H1 (cell line): Measurements from ENCODE around the gene KRT78. TPM values are rescaled to one million over a fixed set of nuclear protein-coding genes. Genes with fewer than 3 reads are reported as not detected.

Experiments used
- CTCF ChIA-PET: fragments of 300-600 bp; sonication (Branson Sonifier 250); formaldehyde crosslinking; loops from one replicate; lab custom pipeline; 2021; ENCODE audit not compliant: partially characterized antibody; lab: Charles Lee
- POLR2A ChIA-PET: fragments of 300-600 bp; sonication (Branson Sonifier 250); formaldehyde crosslinking; loops from one replicate; lab custom pipeline; 2021; ENCODE audit warnings: inconsistent platforms; ENCODE audit not compliant: partially characterized antibody; lab: Charles Lee
- DNase-seq, 2 experiments: peaks; one replicate each; pipeline versions ENCODE4 v3.0.0 to v3.0.0-alpha.2; 2010 to 2022; ENCODE audit warnings: low spot score in 2 of 2, low read depth in 1 of 2, mixed read lengths in 1 of 2
- FAIRE-seq: peaks from 2 replicates; lab custom pipeline; 2011; peaks lifted over from hg19 to GRCh38; lab: Jason Lieb, UNC
- H2AFZ ChIP-seq: 2 replicates; pipeline ENCODE4 v1.8.1; 2012; ENCODE audit warnings: low read length, inconsistent platforms
- H2AK5ac ChIP-seq: 2 replicates; pipeline ENCODE4 v1.6.1; 2013; ENCODE audit warnings: low read depth, low read length
- H2BK120ac ChIP-seq: replicated peaks from 2 replicates; pipeline ENCODE3; 2013; ENCODE audit warnings: low read depth, low read length, inconsistent platforms
- H2BK12ac ChIP-seq: 2 replicates; pipeline ENCODE4 v1.6.1; 2013; ENCODE audit warnings: low read depth, low read length
- H2BK15ac ChIP-seq: 2 replicates; pipeline ENCODE4 v1.6.1; 2013; ENCODE audit warnings: low read length
- H2BK20ac ChIP-seq: 2 replicates; pipeline ENCODE4 v1.6.1; 2013; ENCODE audit warnings: low read length
- H2BK5ac ChIP-seq: 2 replicates; pipeline ENCODE4 v1.6.1; 2013; ENCODE audit warnings: low read depth, low read length
- H3K14ac ChIP-seq: 2 replicates; pipeline ENCODE4 v1.6.1; 2013; ENCODE audit warnings: inconsistent platforms; ENCODE audit not compliant: insufficient read length
- H3K18ac ChIP-seq: 2 replicates; pipeline ENCODE4 v1.6.1; 2013; ENCODE audit warnings: low read length; ENCODE audit errors: extremely low read depth
- H3K23ac ChIP-seq: 2 replicates; pipeline ENCODE4 v1.6.1; 2013; ENCODE audit warnings: inconsistent platforms; ENCODE audit not compliant: insufficient read length
- H3K23me2 ChIP-seq: 2 replicates; pipeline ENCODE4 v1.6.1; 2013; ENCODE audit warnings: low read depth, low read length
- H3K27ac ChIP-seq: 2 replicates; pipeline ENCODE4 v1.6.1; 2011; ENCODE audit warnings: low read depth, low read length, inconsistent platforms
- H3K27me3 ChIP-seq, 4 experiments: replicated peaks in 1 of 4; 1 replicate in 1 of 4; 2 replicates in 3 of 4; pipeline versions ENCODE4 v1.6.1 to v1.8.1; 2011 to 2013; ENCODE audit warnings: low read length in 3 of 4, mild to moderate bottlenecking in 3 of 4, inconsistent platforms in 2 of 4, mixed read lengths in 2 of 4, moderate library complexity in 1 of 4; ENCODE audit not compliant: control insufficient read depth in 3 of 4, insufficient read depth in 3 of 4; ENCODE audit errors: extremely low read depth in 1 of 4
- H3K36me3 ChIP-seq, 4 experiments: 2 replicates each; pipeline versions ENCODE4 v1.6.1 to v1.8.1; 2011 to 2013; ENCODE audit warnings: mild to moderate bottlenecking in 4 of 4, low read length in 3 of 4, moderate library complexity in 2 of 4, control low read depth in 1 of 4, inconsistent platforms in 1 of 4; ENCODE audit not compliant: insufficient read depth in 4 of 4, control insufficient read depth in 2 of 4
- H3K4ac ChIP-seq: replicated peaks from 2 replicates; pipeline ENCODE3; 2013; ENCODE audit warnings: low read length, low read depth, mixed read lengths, inconsistent platforms; ENCODE audit not compliant: insufficient read length
- H3K4me1 ChIP-seq, 4 experiments: replicated peaks in 1 of 4; 1 replicate in 1 of 4; 2 replicates in 3 of 4; pipeline versions ENCODE4 v1.6.1 to v1.8.1; 2011 to 2013; ENCODE audit warnings: low read length in 3 of 4, inconsistent platforms in 2 of 4, mixed read lengths in 1 of 4; ENCODE audit not compliant: insufficient read depth in 4 of 4, control insufficient read depth in 3 of 4
- H3K4me2 ChIP-seq, 2 experiments: 2 replicates each; pipeline versions ENCODE4 v1.6.1 to v1.8.1; 2011 to 2013; ENCODE audit warnings: low read depth in 2 of 2, low read length in 2 of 2, control low read depth in 1 of 2, inconsistent platforms in 1 of 2, mild to moderate bottlenecking in 1 of 2; ENCODE audit not compliant: insufficient read depth in 1 of 2
- H3K4me3 ChIP-seq, 4 experiments: fragments of 200-600, 300-600 bp in 1 of 4; sonication (generic), shearing (Covaris generic), sonication (Bioruptor Twin) in 1 of 4; 2 replicates each; pipeline versions ENCODE4 v1.5.1 to v1.8.1; 2011 to 2016; ENCODE audit warnings: low read length in 4 of 4, low read depth in 3 of 4, control low read depth in 2 of 4, inconsistent platforms in 2 of 4, mild to moderate bottlenecking in 2 of 4, mixed read lengths in 1 of 4, moderate library complexity in 1 of 4; ENCODE audit not compliant: insufficient read depth in 2 of 4; ENCODE audit errors: extremely low read depth in 1 of 4
- H3K56ac ChIP-seq: replicated peaks from 2 replicates; pipeline ENCODE3; 2013; ENCODE audit warnings: low read depth, mild to moderate bottlenecking, mixed read lengths, low read length, inconsistent platforms; ENCODE audit not compliant: insufficient read length
- H3K79me1 ChIP-seq: 2 replicates; pipeline ENCODE4 v1.6.1; 2013; ENCODE audit warnings: low read depth, low read length, control low read depth
- H3K79me2 ChIP-seq, 2 experiments: 2 replicates each; pipeline versions ENCODE4 v1.6.1 to v1.8.1; 2012 to 2013; ENCODE audit warnings: low read length in 2 of 2, mild to moderate bottlenecking in 2 of 2, inconsistent platforms in 1 of 2; ENCODE audit not compliant: insufficient read depth in 2 of 2, control insufficient read depth in 1 of 2
- H3K9ac ChIP-seq, 4 experiments: replicated peaks in 1 of 4; 1 replicate in 1 of 4; 2 replicates in 3 of 4; pipeline versions ENCODE4 v1.6.1 to v1.8.1; 2011 to 2013; ENCODE audit warnings: low read depth in 3 of 4, low read length in 3 of 4, control low read depth in 2 of 4, mild to moderate bottlenecking in 2 of 4, moderate library complexity in 2 of 4, inconsistent platforms in 1 of 4; ENCODE audit errors: extremely low read depth in 1 of 4
- H3K9me3 ChIP-seq, 2 experiments: 2 replicates each; pipeline versions ENCODE4 v1.6.1 to v1.8.1; 2012 to 2013; ENCODE audit warnings: mild to moderate bottlenecking in 2 of 2, moderate library complexity in 2 of 2, control low read depth in 1 of 2, inconsistent platforms in 1 of 2, low read depth in 1 of 2, low read length in 1 of 2, mixed read lengths in 1 of 2; ENCODE audit not compliant: insufficient read depth in 2 of 2
- H4K20me1 ChIP-seq, 2 experiments: replicated peaks in 1 of 2; 2 replicates each; pipeline versions ENCODE3 to v1.8.1; 2011 to 2013; ENCODE audit warnings: inconsistent platforms in 2 of 2, low read length in 2 of 2, mild to moderate bottlenecking in 1 of 2; ENCODE audit not compliant: insufficient read depth in 2 of 2, control insufficient read depth in 1 of 2
- H4K5ac ChIP-seq: 2 replicates; pipeline ENCODE4 v1.6.1; 2013; ENCODE audit warnings: low read length, low read depth, mixed read lengths, inconsistent platforms; ENCODE audit not compliant: insufficient read length
- H4K8ac ChIP-seq: 2 replicates; pipeline ENCODE4 v1.8.0; 2013; ENCODE audit warnings: mild to moderate bottlenecking, moderate library complexity, low read length, inconsistent platforms; ENCODE audit not compliant: insufficient read depth; ENCODE audit errors: extremely low read depth
- H4K91ac ChIP-seq: replicated peaks from 2 replicates; pipeline ENCODE3; 2013; ENCODE audit warnings: low read length, mixed read lengths, inconsistent platforms; ENCODE audit not compliant: insufficient read length
- RBBP5 ChIP-seq: IDR thresholded peaks from 2 replicates; pipeline ENCODE4 v1.7.1; 2012; ENCODE audit warnings: low read depth, mild to moderate bottlenecking, inconsistent platforms, low read length, moderate library complexity, borderline replicate concordance
- SIX5 ChIP-seq: IDR thresholded peaks from 2 replicates; pipeline ENCODE4 v1.6.1; 2011; ENCODE audit warnings: mild to moderate bottlenecking, low read depth, low read length
- WGBS, 2 experiments: shearing (Covaris generic) in 1 of 2; methylation state at CpG; one replicate each; pipeline versions ENCODE4 v1.1.6 to v1.1.7; 2013 to 2015; ENCODE audit warnings: low lambda C conversion rate in 2 of 2, mixed read lengths in 2 of 2, inconsistent platforms in 1 of 2, low coverage in 1 of 2, missing lambda C conversion rate in 1 of 2; ENCODE audit not compliant: insufficient replicate concordance in 2 of 2, insufficient coverage in 1 of 2, insufficient read length in 1 of 2; ENCODE audit errors: extremely low coverage in 1 of 2, missing lambda C conversion rate in 1 of 2; 5-methylcytosine and 5-hydroxymethylcytosine counted together
- polyA plus RNA-seq, 7 experiments: library from polyadenylated mRNA; depleted of rRNA in 3 of 7; stranded (reverse) in 5 of 7; unstranded in 2 of 7; fragments of >200 nt in 5 of 7; fragments of 200-250 nt in 2 of 7; gene quantifications; 1 replicate in 5 of 7; 2 replicates in 1 of 7; 4 replicates in 1 of 7; pipeline versions ENCODE4 v1.2.1 to v1.2.3, GENCODE V29; 2011 to 2013; ENCODE audit warnings: missing spikeins in 2 of 7, mixed read lengths in 2 of 7
- total RNA-seq: library from RNA; stranded (reverse); fragmentation: NEBNext Ultra II Directional; extraction: Animal tissue kit (Norgen Biotek cat#: 25700); gene quantifications from 2 replicates; pipeline ENCODE4 v1.2.1, GENCODE V29; 2021

Gene KRT78
- total and polyA plus RNA-seq, 2 of the 8 experiments (the other 6 are each of a cell fraction or from before 2014, with no cell fraction given) = not detected

- Histone ChIP-seq H3K23me2 (peaks cover 8% of the 10 kb centered on the region; the same call in 1 of the 2 replicates), H3K4ac (no peak overlapping the region), H2BK5ac (peak overlapping the region; percentile 60; the same call in 1 of the 2 replicates), H4K91ac (peak overlapping the region; percentile 90), H3K27ac (no peak overlapping the region), H3K18ac (peak overlapping the region; percentile 78), H2BK20ac (peak overlapping the region; percentile 55; the same call in 1 of the 2 replicates), H3K9ac (no peak overlapping the region), H4K5ac (no peak overlapping the region), H3K56ac (no peak overlapping the region), H2BK12ac (peak overlapping the region; percentile 80; the same call in 1 of the 2 replicates), H3K9me3 (no peaks in the 10 kb centered on the region), H4K8ac (peak overlapping the region; percentile 6; the same call in 1 of the 2 replicates), H3K36me3 (no peaks in the 10 kb centered on the region), H3K4me1 (peaks cover 0 to 8% (median 4%) of the 10 kb centered on the region in 4 experiments; a peak in 4 of 7 replicates), H3K23ac (no peak overlapping the region), H2BK15ac (peak overlapping the region; percentile 81; the same call in 1 of the 2 replicates), H3K14ac (no peak overlapping the region), H3K4me3 (peak overlapping the region in 3 of 4 experiments; percentile 29 to 59 (median 42); a peak in 6 of 8 replicates), H3K4me2 (peak overlapping the region; percentile 14 to 72), H3K27me3 (peaks cover 0 to 13% (median 10%) of the 10 kb centered on the region in 4 experiments; a peak in 5 of 7 replicates), H2AFZ (peak overlapping the region; percentile 87; the same call in 1 of the 2 replicates), H2BK120ac (no peak overlapping the region), H3K79me2 (no peaks in the 10 kb centered on the region), H3K79me1 (no peaks in the 10 kb centered on the region), H2AK5ac (no peak overlapping the region), H4K20me1 (peaks cover 0 to 1% of the 10 kb centered on the region in 2 experiments)
- TF ChIP-seq SIX5 (no peak), RBBP5 (0 out of 2 replicates have a peak, but pooled peaks have one; percentile 13)
- POLR2A ChIA-PET = interaction anchor here (0.6 to 3.0 kb wide), 4 partner anchors 102 to 803 kb away, joined by 4 to 9 read pairs (median 8); partner anchors contain the start of gene EIF4B
- FAIRE-seq (no peak), DNase-seq (no peak)
- CTCF ChIA-PET = interaction anchor here (0.6 to 36.8 kb wide), 94 partner anchors 10 to 738 kb away, joined by 3 to 1250 read pairs (median 4); partner anchors contain the start of genes KRT4, KRT73, KRT74 and KRT76
- 84% methylated on average over 17 of the region's 17 CpGs; no CpG with 5 or more reads in 1 of the 2 experiments for WGBS, 2 experiments
Measured at GRCh38 chr12:52878507-52879393, 30.0 kb upstream of the KRT78 start.
